Activated CD8-positive, alpha-beta memory T cell treated with anti-CD3 and anti-CD28 coated beads for 48 hours (primary cell): ENCODE measurements around the gene AP1M1.
"Not testable (repeated sequence)": the region's sequence is repeated elsewhere in the genome, so short reads cannot be mapped to it uniquely, and the experiment has no call there.

Experiments
- DNase-seq, 3 experiments: peaks; one replicate each; pipeline ENCODE4 v3.0.0-alpha.2; 2020; ENCODE audit warnings: low read depth in 2 of 3, low spot score in 2 of 3

Gene AP1M1

GRCh38 chr19:16197622-16198369 is at the start of gene AP1M1:
TSS of gene AP1M1 (plus strand) at chr19:16197911. CDS start at chr19:16198027, 116 bp downstream.
- DNase-seq, result peak; percentile 95 to 99 (median 96)

GRCh38 chr19:16148443-16149229 is 49.1 kb upstream of the AP1M1 start:
- DNase-seq, result no peak

GRCh38 chr19:16153582-16154336 is 44.0 kb upstream of the AP1M1 start:
- no peak for DNase-seq

GRCh38 chr19:16154557-16154956 is 43.2 kb upstream of the AP1M1 start:
- no peak for DNase-seq

- no peak for DNase-seq
These were observed 42.6 kb upstream of the AP1M1 start for GRCh38 chr19:16155128-16155527.

GRCh38 chr19:16156904-16157303 is 40.8 kb upstream of the AP1M1 start:
- DNase-seq, result no peak

- no peak for DNase-seq
These were observed 40.1 kb upstream of the AP1M1 start for GRCh38 chr19:16157601-16158000.

- no peak for DNase-seq
These were observed 38.1 kb upstream of the AP1M1 start for GRCh38 chr19:16159655-16160054.

GRCh38 chr19:16160445-16160942 is 37.2 kb upstream of the AP1M1 start:
- DNase-seq, result peak in 1 of 3 experiments; percentile 24

- DNase-seq, result peak in 1 of 3 experiments; percentile 54
These were observed 36.7 kb upstream of the AP1M1 start for GRCh38 chr19:16160943-16161560.

- no peak for DNase-seq
These were observed 35.9 kb upstream of the AP1M1 start for GRCh38 chr19:16161840-16162239.

GRCh38 chr19:16164222-16164890 is 33.4 kb upstream of the AP1M1 start:
- no peak for DNase-seq

- DNase-seq, result no peak
These were observed 31.3 kb upstream of the AP1M1 start for GRCh38 chr19:16166417-16166816.

GRCh38 chr19:16167055-16167454 is 30.7 kb upstream of the AP1M1 start:
- no peak for DNase-seq

GRCh38 chr19:16168465-16169081 is 29.1 kb upstream of the AP1M1 start:
- no peak for DNase-seq

GRCh38 chr19:16170134-16170533 is 27.6 kb upstream of the AP1M1 start:
- DNase-seq, result no peak

- DNase-seq, result no peak
These were observed 21.8 kb upstream of the AP1M1 start for GRCh38 chr19:16175954-16176353.

- DNase-seq, result not testable (repeated sequence)
These were observed 18.8 kb upstream of the AP1M1 start for GRCh38 chr19:16178866-16179265.

GRCh38 chr19:16180611-16181010 is 17.1 kb upstream of the AP1M1 start:
- DNase-seq, result no peak

GRCh38 chr19:16184665-16185122 is 13.0 kb upstream of the AP1M1 start:
- DNase-seq, result no peak
